ENCODE measurements around the gene IL22RA1. TPM values are rescaled to one million over a fixed set of nuclear protein-coding genes. Genes with fewer than 3 reads are reported as not detected.

IL22RA1 gene
- total RNA-seq, 1 experiment from 2014 or later = 0.28 TPM

DNA sequence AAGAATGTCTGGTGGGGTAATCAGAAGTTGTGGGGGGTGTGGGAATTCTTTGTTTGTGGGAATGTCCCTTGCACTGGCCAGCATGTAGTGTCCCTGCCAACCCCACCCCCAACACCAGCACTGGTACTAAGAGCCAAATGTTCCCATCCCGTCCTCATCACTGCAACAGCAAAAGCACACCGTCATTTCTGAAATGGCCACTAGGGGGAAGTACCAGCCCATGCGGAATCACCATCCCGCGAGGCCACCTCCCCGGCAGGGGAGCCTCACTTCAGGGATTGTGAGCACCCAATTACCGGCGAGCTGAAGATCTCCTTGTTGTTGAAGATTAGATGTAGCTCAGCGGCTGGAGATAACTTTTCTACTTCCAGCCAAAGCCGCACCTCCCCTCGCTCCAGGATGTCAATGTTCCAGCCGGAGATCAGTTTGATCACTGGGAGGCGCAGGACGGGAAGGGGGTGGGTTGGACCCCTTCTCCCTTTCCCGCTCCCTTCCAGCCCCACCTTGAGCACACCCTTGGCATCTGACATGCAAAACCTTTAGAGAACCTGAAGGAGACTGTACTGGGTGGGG is 72.0 kb downstream of the IL22RA1 start (continued):
- TF ChIP-seq MAX (CRISPR knock-in tag; IDR thresholded peaks at IDR 0.05) = peak; percentile 59
- TF ChIP-seq, protein P1, sequence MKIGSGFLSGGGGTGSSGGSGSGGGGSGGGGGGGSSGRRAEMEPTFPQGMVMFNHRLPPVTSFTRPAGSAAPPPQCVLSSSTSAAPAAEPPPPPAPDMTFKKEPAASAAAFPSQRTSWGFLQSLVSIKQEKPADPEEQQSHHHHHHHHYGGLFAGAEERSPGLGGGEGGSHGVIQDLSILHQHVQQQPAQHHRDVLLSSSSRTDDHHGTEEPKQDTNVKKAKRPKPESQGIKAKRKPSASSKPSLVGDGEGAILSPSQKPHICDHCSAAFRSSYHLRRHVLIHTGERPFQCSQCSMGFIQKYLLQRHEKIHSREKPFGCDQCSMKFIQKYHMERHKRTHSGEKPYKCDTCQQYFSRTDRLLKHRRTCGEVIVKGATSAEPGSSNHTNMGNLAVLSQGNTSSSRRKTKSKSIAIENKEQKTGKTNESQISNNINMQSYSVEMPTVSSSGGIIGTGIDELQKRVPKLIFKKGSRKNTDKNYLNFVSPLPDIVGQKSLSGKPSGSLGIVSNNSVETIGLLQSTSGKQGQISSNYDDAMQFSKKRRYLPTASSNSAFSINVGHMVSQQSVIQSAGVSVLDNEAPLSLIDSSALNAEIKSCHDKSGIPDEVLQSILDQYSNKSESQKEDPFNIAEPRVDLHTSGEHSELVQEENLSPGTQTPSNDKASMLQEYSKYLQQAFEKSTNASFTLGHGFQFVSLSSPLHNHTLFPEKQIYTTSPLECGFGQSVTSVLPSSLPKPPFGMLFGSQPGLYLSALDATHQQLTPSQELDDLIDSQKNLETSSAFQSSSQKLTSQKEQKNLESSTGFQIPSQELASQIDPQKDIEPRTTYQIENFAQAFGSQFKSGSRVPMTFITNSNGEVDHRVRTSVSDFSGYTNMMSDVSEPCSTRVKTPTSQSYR (CRISPR knock-in tag; IDR thresholded peaks at IDR 0.05) = no peak

GRCh38 chr1:24069817-24070216 is 73.1 kb downstream of the IL22RA1 start:
- DNase-seq (ENCODE audit: low spot score) (no peak), ATAC-seq (no peak)
- Mint-ChIP-seq H3K4me3 (no peak overlapping the region), H3K36me3 (no peaks in the 10 kb centered on the region), H3K9me3 (no peaks in the 10 kb centered on the region), H3K4me1 (peaks cover 6% of the 10 kb centered on the region; the same call in 1 of the 2 replicates), H3K27me3 (ENCODE audit: low read depth) (no peaks in the 10 kb centered on the region; the same call in 1 of the 2 replicates), H3K27ac (no peak overlapping the region)
- ChIA-PET POLR2A (interaction anchor here (1.9 kb wide), 1 partner anchor 81 kb away, joined by 8 read pairs; no protein-coding TSS in a partner anchor), CTCF (interaction anchor here (1.3 to 3.3 kb wide), 3 partner anchors 80 to 129 kb away, joined by 3 to 19 read pairs (median 17); no protein-coding TSS in a partner anchor)
- no peak for TF ChIP-seq MLX (CRISPR knock-in tag; IDR thresholded peaks at IDR 0.05)

Other genes starting within 250 kb of the IL22RA1 start
- not detected in 3 replicates for gene CNR2, start 229.8 kb downstream of the IL22RA1 start, total RNA-seq (2021)
- gene PNRC2, start 183.3 kb downstream of the IL22RA1 start, total RNA-seq (2021) = 133 to 166 TPM (median 153 TPM) in 3 replicates
- gene SRSF10, start 162.8 kb downstream of the IL22RA1 start, total RNA-seq (2021) = 163 to 178 TPM (median 170 TPM) in 3 replicates
- gene MYOM3, start 31.0 kb downstream of the IL22RA1 start, total RNA-seq (2021) = 0.13 to 0.16 TPM (median 0.14 TPM) in 3 replicates
- 6.6 to 7.9 TPM (median 7.7 TPM) in 3 replicates for gene IFNLR1, start 44.1 kb upstream of the IL22RA1 start, total RNA-seq (2021)
- 1.5 to 3.0 TPM (median 2.5 TPM) in 3 replicates for gene GRHL3, start 176.2 kb upstream of the IL22RA1 start, total RNA-seq (2021)